Mesenchymal stem cell (in vitro differentiated cells and primary cell): ENCODE results near the gene TTC3.

Source experiments
- DNase-seq: peaks from one replicate; pipeline ENCODE4 v3.0.0-alpha.2; 2013
- H2AFZ ChIP-seq: one replicate; pipeline ENCODE4 v1.6.1; 2013; ENCODE audit warnings: low read depth, mild to moderate bottlenecking, control low read depth, inconsistent platforms, low read length, moderate library complexity
- H2AK5ac ChIP-seq: 2 replicates; pipeline ENCODE4 v1.6.1; 2013; ENCODE audit warnings: low read length, moderate library complexity, mild to moderate bottlenecking, inconsistent platforms; ENCODE audit not compliant: severe bottlenecking
- H2BK120ac ChIP-seq: one replicate; pipeline ENCODE4 v1.6.1; 2013; ENCODE audit warnings: low read depth, mild to moderate bottlenecking, inconsistent platforms, low read length, moderate library complexity
- H2BK12ac ChIP-seq, 2 experiments: one replicate each; pipeline ENCODE4 v1.6.1; 2013; ENCODE audit warnings: inconsistent platforms in 2 of 2, low read length in 2 of 2, mild to moderate bottlenecking in 2 of 2, moderate library complexity in 2 of 2, control low read depth in 1 of 2
- H2BK15ac ChIP-seq: one replicate; pipeline ENCODE4 v1.6.1; 2013; ENCODE audit warnings: mild to moderate bottlenecking, low read depth, inconsistent platforms; ENCODE audit not compliant: poor library complexity, severe bottlenecking
- H2BK5ac ChIP-seq: 2 replicates; pipeline ENCODE4 v1.6.1; 2013; ENCODE audit warnings: low read depth, mild to moderate bottlenecking, low read length, control low read depth, inconsistent platforms; ENCODE audit not compliant: poor library complexity, severe bottlenecking
- H3K14ac ChIP-seq, 2 experiments: one replicate each; pipeline ENCODE4 v1.6.1; 2013; ENCODE audit warnings: inconsistent platforms in 2 of 2, low read length in 2 of 2, control low read depth in 1 of 2, mild to moderate bottlenecking in 1 of 2, moderate library complexity in 1 of 2
- H3K18ac ChIP-seq, 2 experiments: one replicate each; pipeline ENCODE4 v1.6.1; 2013; ENCODE audit warnings: inconsistent platforms in 2 of 2, low read length in 2 of 2, control low read depth in 1 of 2, low read depth in 1 of 2, mild to moderate bottlenecking in 1 of 2
- H3K23ac ChIP-seq, 2 experiments: one replicate each; pipeline ENCODE4 v1.6.1; 2013; ENCODE audit warnings: inconsistent platforms in 2 of 2, low read length in 2 of 2, mild to moderate bottlenecking in 2 of 2, moderate library complexity in 2 of 2, control low read depth in 1 of 2
- H3K27ac ChIP-seq: 2 replicates; pipeline ENCODE4 v1.5.1; 2013; ENCODE audit warnings: mild to moderate bottlenecking, moderate library complexity, low read length, control low read depth, inconsistent platforms; ENCODE audit not compliant: poor library complexity, severe bottlenecking
- H3K27me3 ChIP-seq, 2 experiments: 2 replicates each; pipeline versions ENCODE4 v1.6.1 to v1.7.0; 2013; ENCODE audit warnings: low read length in 2 of 2, mild to moderate bottlenecking in 2 of 2, moderate library complexity in 2 of 2, control low read depth in 1 of 2, inconsistent platforms in 1 of 2; ENCODE audit not compliant: control insufficient read depth in 1 of 2, insufficient read depth in 1 of 2
- H3K36me3 ChIP-seq, 2 experiments: 2 replicates each; pipeline versions ENCODE4 v1.6.1 to v1.7.0; 2013; ENCODE audit warnings: low read length in 2 of 2, control low read depth in 1 of 2, inconsistent platforms in 1 of 2, low read depth in 1 of 2, mild to moderate bottlenecking in 1 of 2; ENCODE audit not compliant: insufficient read depth in 2 of 2, control insufficient read depth in 1 of 2
- H3K4ac ChIP-seq, 2 experiments: one replicate each; pipeline ENCODE4 v1.6.1; 2013; ENCODE audit warnings: inconsistent platforms in 2 of 2, low read length in 2 of 2, mild to moderate bottlenecking in 2 of 2, moderate library complexity in 2 of 2, control low read depth in 1 of 2, low read depth in 1 of 2
- H3K4me1 ChIP-seq: 2 replicates; pipeline ENCODE4 v1.6.1; 2013; ENCODE audit warnings: low read depth, low read length, control low read depth; ENCODE audit not compliant: control insufficient read depth, insufficient read depth
- H3K4me2 ChIP-seq: 2 replicates; pipeline ENCODE4 v1.6.1; 2013; ENCODE audit warnings: low read length, mild to moderate bottlenecking, inconsistent platforms; ENCODE audit not compliant: poor library complexity, severe bottlenecking
- H3K4me3 ChIP-seq, 2 experiments: 2 replicates each; pipeline versions ENCODE4 v1.5.1 to v1.7.0; 2013; ENCODE audit warnings: low read length in 2 of 2, mild to moderate bottlenecking in 2 of 2, control low read depth in 1 of 2, low read depth in 1 of 2; ENCODE audit not compliant: insufficient read depth in 1 of 2
- H3K79me1 ChIP-seq: replicated peaks from 2 replicates; pipeline ENCODE4 v1.6.1; 2013; ENCODE audit warnings: mild to moderate bottlenecking, control low read depth, low read length, inconsistent platforms; ENCODE audit not compliant: poor library complexity, severe bottlenecking
- H3K9ac ChIP-seq: 2 replicates; pipeline ENCODE4 v1.7.0; 2013; ENCODE audit warnings: mild to moderate bottlenecking, low read length, moderate library complexity
- H3K9me3 ChIP-seq: 2 replicates; pipeline ENCODE4 v1.7.0; 2013; ENCODE audit warnings: mild to moderate bottlenecking, low read length; ENCODE audit not compliant: control insufficient read depth
- H4K8ac ChIP-seq: one replicate; pipeline ENCODE4 v1.6.1; 2013; ENCODE audit warnings: inconsistent platforms, mild to moderate bottlenecking, low read length, moderate library complexity
- H4K91ac ChIP-seq: one replicate; pipeline ENCODE4 v1.6.1; 2013; ENCODE audit warnings: mild to moderate bottlenecking, low read length, inconsistent platforms
- WGBS: methylation state at CpG from one replicate; pipeline ENCODE4 v1.1.7; 2013; ENCODE audit warnings: mixed read lengths; 5-methylcytosine and 5-hydroxymethylcytosine counted together

The TTC3 gene

GRCh38 chr21:37195610-37196009 lies 122.6 kb downstream of the TTC3 start:
- no peaks in the 10 kb centered on the region for H3K27me3 ChIP-seq
- no peak overlapping the region for H3K14ac ChIP-seq
- no peak overlapping the region for H3K4me3 ChIP-seq
- no peak overlapping the region for H2AK5ac ChIP-seq
- H3K18ac ChIP-seq, result no peak overlapping the region
- H3K9ac ChIP-seq, result no peak overlapping the region
- no peak overlapping the region for H2BK5ac ChIP-seq
- no peak overlapping the region for H3K23ac ChIP-seq
- H3K79me1 ChIP-seq, result peaks cover 22% of the 10 kb centered on the region
- H3K36me3 ChIP-seq, result peaks cover 46 to 100% of the 10 kb centered on the region in 2 experiments
- H3K4ac ChIP-seq, result no peak overlapping the region
- WGBS, result 97% methylated on average over 15 of the region's 15 CpGs
- H2BK15ac ChIP-seq, result no peak overlapping the region
- H3K4me2 ChIP-seq, result no peak overlapping the region
- H3K9me3 ChIP-seq, result no peaks in the 10 kb centered on the region
- H4K91ac ChIP-seq, result no peak overlapping the region
- no peak overlapping the region for H4K8ac ChIP-seq
- no peak overlapping the region for H2BK120ac ChIP-seq
- peaks cover 10% of the 10 kb centered on the region for H3K4me1 ChIP-seq
- H3K27ac ChIP-seq, result no peak overlapping the region
- H2AFZ ChIP-seq, result no peak overlapping the region
- no peak for DNase-seq
- no peak overlapping the region for H2BK12ac ChIP-seq

GRCh38 chr21:37196847-37197246 lies 123.8 kb downstream of the TTC3 start:
- DNase-seq, result no peak
- Histone ChIP-seq H2AFZ (no peak overlapping the region), H2BK5ac (no peak overlapping the region), H3K4me3 (no peak overlapping the region), H2BK12ac (no peak overlapping the region), H3K4me2 (no peak overlapping the region), H3K4me1 (peaks cover 8% of the 10 kb centered on the region), H3K36me3 (peaks cover 55 to 100% of the 10 kb centered on the region in 2 experiments), H2BK120ac (no peak overlapping the region), H3K27me3 (no peaks in the 10 kb centered on the region), H4K8ac (no peak overlapping the region), H3K9me3 (no peaks in the 10 kb centered on the region), H3K23ac (no peak overlapping the region), H2AK5ac (no peak overlapping the region), H3K79me1 (peaks cover 29% of the 10 kb centered on the region), H3K4ac (no peak overlapping the region), H3K9ac (no peak overlapping the region), H3K14ac (no peak overlapping the region), H3K27ac (no peak overlapping the region), H4K91ac (no peak overlapping the region), H3K18ac (no peak overlapping the region), H2BK15ac (no peak overlapping the region)
- WGBS, result 97% methylated on average over 8 of the region's 8 CpGs

- H3K27me3 ChIP-seq, result no peaks in the 10 kb centered on the region
- H4K91ac ChIP-seq, result no peak overlapping the region
- H3K27ac ChIP-seq, result no peak overlapping the region
- H3K4me1 ChIP-seq, result peaks cover 8% of the 10 kb centered on the region
- no peaks in the 10 kb centered on the region for H3K9me3 ChIP-seq
- H3K4me3 ChIP-seq, result no peak overlapping the region
- H3K4me2 ChIP-seq, result no peak overlapping the region
- no peak overlapping the region for H2BK120ac ChIP-seq
- H2AK5ac ChIP-seq, result no peak overlapping the region
- H3K4ac ChIP-seq, result no peak overlapping the region
- no peak overlapping the region for H3K23ac ChIP-seq
- peaks cover 58 to 100% of the 10 kb centered on the region in 2 experiments for H3K36me3 ChIP-seq
- WGBS, result 91% methylated on average over 4 of the region's 4 CpGs
- H2BK12ac ChIP-seq, result no peak overlapping the region
- no peak overlapping the region for H2BK5ac ChIP-seq
- no peak overlapping the region for H2BK15ac ChIP-seq
- DNase-seq, result no peak
- H3K18ac ChIP-seq, result no peak overlapping the region
- no peak overlapping the region for H3K14ac ChIP-seq
- no peak overlapping the region for H2AFZ ChIP-seq
- peak overlapping the region; percentile 30 for H4K8ac ChIP-seq
- H3K79me1 ChIP-seq, result peaks cover 32% of the 10 kb centered on the region
- no peak overlapping the region for H3K9ac ChIP-seq
These were observed 124.7 kb downstream of the TTC3 start for GRCh38 chr21:37197746-37198145.

- H3K23ac ChIP-seq, result no peak overlapping the region
- WGBS, result 84% methylated on average over 8 of the region's 11 CpGs
- DNase-seq, result peak; percentile 61
These were observed 126.2 kb downstream of the TTC3 start for GRCh38 chr21:37199057-37199924.

More at GRCh38 chr21:37199057-37199924, 126.2 kb downstream of the TTC3 start:
- peak overlapping the region; percentile 60 for H3K27ac ChIP-seq
- no peak overlapping the region for H3K4ac ChIP-seq
- H2BK120ac ChIP-seq, result no peak overlapping the region
- H3K18ac ChIP-seq, result peak overlapping the region in 1 of 2 experiments; percentile 28
- no peak overlapping the region for H3K14ac ChIP-seq
- H3K9ac ChIP-seq, result no peak overlapping the region
- H2BK5ac ChIP-seq, result no peak overlapping the region
- H4K91ac ChIP-seq, result no peak overlapping the region
- no peak overlapping the region for H2AFZ ChIP-seq
- no peak overlapping the region for H4K8ac ChIP-seq
- H2BK12ac ChIP-seq, result no peak overlapping the region
- peaks cover 26% of the 10 kb centered on the region for H3K79me1 ChIP-seq
- peak overlapping the region; percentile 10 for H3K4me2 ChIP-seq
- H2BK15ac ChIP-seq, result no peak overlapping the region
- no peak overlapping the region for H2AK5ac ChIP-seq
- no peak overlapping the region for H3K4me3 ChIP-seq
- no peaks in the 10 kb centered on the region for H3K27me3 ChIP-seq
- no peaks in the 10 kb centered on the region for H3K9me3 ChIP-seq
- H3K4me1 ChIP-seq, result peaks cover 7% of the 10 kb centered on the region
- peaks cover 50 to 97% of the 10 kb centered on the region in 2 experiments for H3K36me3 ChIP-seq
